ENCODE results near the gene PNPO.
A peak's percentile ranks its signal among the peaks of the same experiment; 100 is the strongest.

PNPO gene

DNA sequence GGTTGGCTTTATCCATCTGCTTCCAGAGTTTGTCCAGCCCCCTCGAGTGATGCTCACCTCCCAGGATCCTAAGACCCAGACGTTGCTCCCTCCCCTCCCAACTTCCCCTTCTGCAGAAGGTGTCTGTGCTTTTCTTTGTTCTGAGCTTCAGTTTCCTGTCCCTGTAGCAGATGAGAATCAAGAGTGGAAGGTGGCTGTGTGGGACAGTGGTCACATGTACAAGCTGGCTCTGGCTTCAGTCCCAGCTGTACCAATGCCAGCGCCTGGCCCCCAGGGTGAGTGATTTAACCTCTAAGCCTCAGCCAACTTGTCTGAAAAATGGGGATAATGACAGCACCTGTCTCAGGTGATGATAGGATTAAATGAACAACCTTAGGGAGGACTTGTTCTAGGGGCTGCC is 8.6 kb downstream of the PNPO start:
- DNase-seq (ENCODE audit: low spot score) = no peak

- no peak for DNase-seq (ENCODE audit: low spot score)
These were observed 9.1 kb downstream of the PNPO start for GRCh38 chr17:47950448-47950847.

- no peak for DNase-seq (ENCODE audit: low spot score)
These were observed 11.0 kb downstream of the PNPO start for GRCh38 chr17:47952171-47953021.

DNA sequence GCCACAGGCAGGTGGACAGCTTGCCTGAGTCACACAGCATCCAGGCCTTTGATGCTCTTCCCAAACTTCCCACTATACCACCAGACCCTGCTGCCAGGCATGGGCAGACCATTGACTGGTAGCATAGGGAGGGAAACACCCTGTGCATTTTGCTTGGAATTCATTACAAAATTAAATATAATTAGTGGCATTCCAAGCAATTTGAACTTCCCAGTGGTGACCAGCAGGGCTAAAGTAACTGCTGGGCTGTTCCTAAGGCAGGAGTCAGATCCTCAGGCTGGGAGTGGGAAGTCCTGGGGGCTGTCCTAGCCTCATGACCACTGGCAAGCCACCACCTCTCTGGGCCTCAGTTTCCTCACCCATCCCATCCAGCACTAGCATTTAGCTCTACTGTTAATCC is 12.5 kb downstream of the PNPO start:
- no peak for DNase-seq (ENCODE audit: low spot score)

DNA sequence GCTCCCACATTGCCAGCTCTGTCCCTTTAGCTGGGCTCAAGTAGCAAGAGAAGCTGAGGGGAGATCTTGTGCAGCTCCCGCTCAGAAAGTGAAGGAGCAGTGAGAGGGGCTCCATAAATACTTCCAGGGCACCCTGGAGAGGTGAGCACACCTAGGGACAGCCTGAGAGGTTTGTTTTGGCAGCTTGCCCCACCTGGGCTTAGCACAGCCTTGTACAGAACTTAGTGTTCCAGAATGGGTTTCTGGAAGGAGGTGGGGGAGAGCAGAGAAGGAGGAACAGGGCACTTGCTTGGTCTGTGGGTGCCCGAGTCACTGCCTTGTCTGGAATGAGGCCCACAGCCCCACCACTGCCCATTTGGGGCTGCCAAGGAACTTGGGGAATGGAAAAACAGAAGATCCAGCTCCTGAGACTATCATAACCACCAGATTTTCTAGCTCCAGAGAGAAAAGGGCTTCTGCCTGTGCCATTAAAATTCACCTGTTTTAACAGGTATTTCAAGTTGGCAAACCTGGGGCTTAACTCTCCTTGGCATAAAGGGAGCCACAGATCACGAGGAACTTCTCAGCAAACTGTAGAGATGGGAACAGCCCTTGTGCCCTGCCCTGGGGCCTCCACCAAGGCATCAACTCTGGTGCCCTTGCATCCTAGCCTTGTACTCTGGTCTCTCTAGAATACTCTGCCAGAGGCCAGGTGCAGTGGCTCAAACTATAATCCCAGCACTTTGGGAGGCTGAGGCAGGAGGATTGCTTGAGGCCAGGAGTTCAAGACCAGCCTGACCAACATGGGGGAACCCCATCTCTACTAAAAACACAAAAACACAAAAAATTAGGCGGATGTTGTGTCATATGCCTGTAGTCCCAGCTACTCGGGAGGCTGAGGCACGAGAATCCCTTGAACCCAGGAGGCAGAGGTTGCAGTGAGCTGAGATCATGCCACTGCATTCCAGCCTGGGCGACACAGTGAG is 14.4 kb downstream of the PNPO start:
- DNase-seq (ENCODE audit: low spot score) = no peak

DNA sequence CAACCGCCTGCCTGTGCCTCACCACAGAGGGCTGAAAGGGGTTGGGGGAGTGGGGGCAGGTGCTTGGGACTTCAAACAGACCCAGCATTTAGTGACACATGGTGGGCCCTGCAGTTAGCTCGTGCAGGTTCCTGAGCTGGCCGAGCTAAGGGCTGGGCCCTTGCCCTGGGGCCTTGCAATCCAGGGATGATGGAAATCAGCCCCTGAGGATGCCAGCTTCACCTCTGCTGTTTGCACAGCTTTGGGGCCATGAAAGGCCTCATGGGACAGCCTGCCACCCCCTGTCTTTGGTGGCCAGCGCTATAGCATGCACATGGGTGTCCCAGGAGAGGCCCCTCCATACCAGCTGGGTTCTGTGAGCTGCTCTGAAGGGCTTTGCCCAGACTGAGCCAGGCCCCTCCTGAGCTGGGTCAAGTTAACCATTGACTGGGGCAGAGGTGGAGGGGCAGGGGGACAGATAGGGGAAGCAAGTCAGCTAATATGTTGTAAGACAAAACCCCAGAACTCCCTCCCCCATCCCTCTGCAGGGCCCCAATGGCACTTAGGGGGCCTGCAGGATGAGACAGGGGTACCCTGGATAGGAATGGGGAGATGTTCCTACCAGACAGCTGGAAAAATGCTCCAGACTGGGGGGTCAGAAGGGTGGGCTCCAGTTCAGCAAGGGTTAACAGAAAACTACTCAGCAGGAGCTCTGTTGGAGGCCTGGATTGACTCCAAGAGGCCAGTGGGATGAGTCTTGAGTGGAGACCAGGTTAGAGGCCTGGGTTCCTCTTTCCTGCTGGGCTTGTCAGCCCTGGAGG is 15.6 kb downstream of the PNPO start:
- DNase-seq (ENCODE audit: low spot score) = no peak

DNA sequence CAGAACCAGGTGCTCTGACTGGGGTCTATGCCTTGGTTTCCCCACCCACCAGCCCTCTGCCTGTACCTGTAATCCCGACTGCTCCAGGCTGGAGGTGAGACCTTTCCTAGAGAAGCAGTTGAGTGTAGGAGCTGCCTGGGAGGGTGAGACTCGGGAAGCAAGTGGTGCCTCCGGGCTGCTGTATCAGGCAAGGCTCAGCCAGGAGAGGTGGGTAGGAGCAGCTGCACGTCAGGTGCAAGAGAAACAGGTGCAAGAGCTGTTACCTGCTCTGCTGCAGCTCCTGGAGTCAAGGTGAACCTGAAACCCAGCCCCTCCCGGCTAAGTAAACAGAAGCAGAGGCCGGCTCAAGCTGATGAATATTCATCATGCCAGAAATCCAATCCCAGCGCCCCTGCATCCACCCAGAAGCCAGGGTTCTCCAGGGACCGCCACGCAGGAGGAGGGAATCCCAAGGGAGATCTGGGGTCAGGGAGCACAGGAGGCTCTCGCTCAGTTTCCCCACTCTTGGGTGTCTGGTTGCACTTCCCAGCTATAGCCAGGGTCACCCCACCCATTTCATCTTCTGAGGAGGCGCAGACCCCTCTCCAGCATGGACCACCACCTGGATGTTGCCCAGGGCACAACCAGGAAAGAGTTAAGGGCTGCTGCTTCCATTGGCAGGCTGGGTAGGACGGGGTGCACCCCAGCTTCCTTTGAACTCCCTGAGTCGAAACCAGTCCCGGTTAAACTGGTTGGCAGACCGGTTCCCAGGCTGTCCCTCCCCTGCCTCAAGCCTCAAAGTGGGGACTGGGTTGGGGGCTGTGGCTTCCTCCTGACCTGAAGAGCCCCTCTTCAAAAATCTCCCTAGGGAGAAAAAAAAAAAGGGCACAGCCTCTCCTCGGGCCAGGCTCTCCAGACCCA is 16.5 kb downstream of the PNPO start, which contains the start of gene PRR15L:
PRR15L (minus strand) TSS at position 293 of the 900 bp plus-strand sequence. CDS start 4,649 bp downstream, outside the sequence.
- DNase-seq (ENCODE audit: low spot score) = no peak

DNA sequence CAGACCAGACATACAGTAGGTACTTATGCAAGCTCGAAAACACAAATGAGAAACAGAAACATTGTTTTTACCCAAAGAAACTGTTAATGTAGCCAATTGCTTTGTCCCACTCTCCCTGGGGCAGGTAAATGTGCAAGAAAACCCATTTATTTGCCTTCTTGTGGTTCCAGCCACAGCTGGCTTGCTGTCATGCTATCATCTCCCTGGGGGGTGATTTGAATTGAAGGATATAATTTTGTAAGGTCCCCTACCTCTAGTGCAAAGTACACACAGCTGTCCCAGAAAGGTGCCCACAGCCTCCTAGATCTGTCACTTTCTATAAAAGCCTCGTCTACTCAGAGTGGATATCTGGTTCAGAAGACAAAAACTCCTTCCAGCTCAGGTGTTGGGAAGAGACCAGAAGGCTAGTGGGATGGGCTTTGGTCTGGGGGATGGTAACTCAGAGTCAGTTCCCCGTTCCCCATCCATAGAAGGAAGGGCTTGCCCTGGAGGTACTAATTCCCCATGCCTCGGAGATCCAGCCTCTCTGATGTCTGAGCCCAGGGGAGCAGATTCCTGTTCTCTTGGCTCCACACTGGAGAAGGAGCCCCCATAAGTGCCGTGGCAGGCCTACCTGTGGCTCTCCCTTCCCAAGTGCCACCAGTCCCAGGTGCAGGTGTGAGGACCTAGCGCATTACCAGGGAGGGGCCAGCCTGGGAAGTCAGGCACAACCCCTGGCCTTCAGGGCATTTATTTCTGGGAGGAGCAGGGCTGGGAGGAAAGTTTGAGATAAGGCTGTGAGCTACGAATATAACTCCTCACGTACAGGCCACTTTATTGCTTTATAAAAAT is 18.7 kb downstream of the PNPO start:
- DNase-seq (ENCODE audit: low spot score) = no peak

GRCh38 chr17:47961406-47961805 is 20.0 kb downstream of the PNPO start:
- no peak for DNase-seq (ENCODE audit: low spot score)

DNA sequence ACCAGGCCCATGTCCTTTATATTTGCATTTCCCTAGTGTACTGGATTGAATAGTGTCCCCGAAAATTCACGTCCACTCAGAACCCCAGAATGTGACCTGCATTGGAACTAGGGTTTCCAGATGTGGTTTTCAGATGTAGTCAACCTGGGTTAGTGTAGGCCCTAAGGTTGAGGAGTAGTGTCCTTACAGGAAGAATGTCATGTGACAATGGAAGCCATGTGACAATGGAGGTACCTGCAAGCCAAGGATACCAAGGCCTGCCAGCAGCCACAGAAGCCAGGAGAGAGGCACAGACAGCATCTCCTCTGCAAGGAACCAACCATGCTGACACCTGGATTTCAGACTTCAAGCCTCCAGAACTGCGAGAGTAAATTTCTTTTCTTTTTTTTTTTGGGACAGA is 21.5 kb downstream of the PNPO start:
- no peak for DNase-seq (ENCODE audit: low spot score)

GRCh38 chr17:47964856-47965255 is 23.5 kb downstream of the PNPO start:
- DNase-seq (ENCODE audit: low spot score) = no peak

- DNase-seq (ENCODE audit: low spot score) = no peak
These were observed 24.7 kb downstream of the PNPO start for GRCh38 chr17:47966079-47966519.

DNA sequence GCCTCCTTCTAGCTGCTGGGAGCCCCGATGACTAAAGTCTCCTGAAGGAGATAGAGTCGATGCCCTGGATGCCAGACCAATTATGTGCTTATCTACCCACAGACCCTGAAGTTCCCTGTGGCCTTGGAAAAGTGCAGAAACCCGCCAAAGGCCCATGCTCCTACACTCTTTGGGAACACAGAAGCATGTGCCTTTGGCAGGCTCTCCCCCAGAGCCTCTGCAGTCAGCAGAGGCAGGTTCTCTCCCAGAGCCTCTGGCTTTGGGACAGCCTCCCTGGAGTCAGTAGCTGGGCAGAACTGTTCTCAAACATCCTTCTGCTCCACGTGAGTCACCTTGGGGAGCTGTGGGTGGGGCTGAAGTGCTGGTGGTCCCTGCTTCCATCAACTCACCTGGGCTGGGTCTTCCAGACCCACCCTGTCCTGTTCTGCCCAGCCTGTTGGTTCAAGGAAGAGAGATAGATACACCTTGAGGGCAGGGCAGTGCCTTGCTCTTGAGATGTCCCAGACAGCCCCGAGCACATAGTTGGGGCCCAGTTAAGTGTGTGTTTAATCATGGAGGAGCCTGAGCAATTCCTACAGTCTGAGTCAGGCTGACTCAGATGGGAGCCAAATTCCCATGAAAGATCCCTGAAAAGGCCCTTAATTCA is 26.4 kb downstream of the PNPO start:
- no peak for DNase-seq (ENCODE audit: low spot score)

GRCh38 chr17:47968836-47969235 is 27.5 kb downstream of the PNPO start:
- no peak for DNase-seq (ENCODE audit: low spot score)

DNA sequence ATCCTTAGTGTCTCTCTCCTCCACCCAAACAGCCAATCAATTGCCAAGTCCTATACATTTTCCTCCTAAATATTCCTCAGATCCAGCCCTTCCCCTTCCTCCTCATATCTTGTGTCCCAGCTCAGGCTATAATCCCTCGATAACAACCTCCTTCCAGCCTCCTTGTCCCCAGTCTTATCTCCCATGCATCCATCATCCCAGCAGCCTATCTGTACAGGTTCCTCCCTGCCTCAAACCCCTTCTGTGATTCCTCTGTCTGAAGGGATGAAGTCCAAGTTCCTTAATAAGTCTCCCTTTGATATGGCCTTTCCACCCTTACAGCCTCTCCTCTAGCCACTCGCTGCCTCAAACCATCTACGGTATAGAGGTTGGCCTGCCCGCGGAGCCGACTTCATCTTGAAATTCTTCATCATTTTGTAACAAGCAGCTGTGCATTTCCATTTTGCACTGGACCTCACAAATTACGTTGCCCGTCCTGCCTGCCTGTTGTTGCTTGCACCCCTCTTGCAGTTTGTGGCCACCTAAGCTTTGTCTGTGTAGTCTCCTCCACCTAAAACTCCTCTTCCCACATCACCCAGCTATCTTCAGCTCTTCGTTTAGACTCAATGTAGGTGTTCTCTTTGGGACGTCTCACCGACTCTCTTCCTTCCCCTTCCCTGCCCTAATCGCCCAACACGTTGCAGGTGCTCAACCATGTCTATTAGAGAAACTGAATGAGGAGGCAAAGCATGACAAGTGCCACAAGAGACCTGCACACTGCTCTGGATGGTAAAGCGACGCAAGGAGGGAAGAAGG is 28.8 kb downstream of the PNPO start:
- DNase-seq (ENCODE audit: low spot score) = no peak

DNA sequence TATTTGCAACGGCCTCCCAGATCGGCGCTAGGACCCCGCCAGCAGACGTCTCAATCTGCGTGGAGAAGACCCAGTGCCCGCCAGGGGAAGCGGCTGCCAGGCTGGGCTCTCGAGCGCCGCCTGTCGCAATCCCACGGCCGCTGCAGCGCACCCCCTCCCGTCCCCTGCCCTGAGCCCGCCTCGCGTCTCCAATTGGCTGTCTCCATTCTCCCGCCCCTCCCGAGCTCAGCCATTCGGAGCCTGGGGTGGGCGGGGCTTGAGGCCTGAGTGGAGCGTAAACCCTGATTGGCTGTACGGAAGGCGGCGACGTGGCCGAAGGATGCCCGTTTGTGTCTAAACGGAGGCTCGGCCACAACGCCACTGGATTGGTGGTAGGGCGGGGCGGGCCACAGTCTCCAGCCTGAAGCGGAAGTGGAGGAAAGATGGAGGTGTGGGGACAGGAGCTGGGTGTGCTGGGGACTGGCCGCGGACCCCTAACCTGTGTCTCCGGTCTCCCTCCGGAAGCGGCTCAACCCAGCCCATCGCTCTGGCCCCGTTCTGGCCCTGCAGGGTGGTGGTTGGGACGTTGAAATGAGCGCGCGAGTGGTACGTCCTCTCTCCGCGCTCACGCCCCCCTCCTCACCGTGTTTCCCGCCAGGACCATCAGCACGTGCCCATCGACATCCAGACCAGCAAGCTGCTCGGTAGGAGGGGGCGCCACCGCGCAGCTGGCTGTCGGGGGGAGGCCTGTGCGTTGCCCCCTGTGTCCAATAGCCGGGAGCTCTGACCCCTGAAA is 29.5 kb downstream of the PNPO start, which contains the start of gene CDK5RAP3:
CDK5RAP3 (plus strand) TSS at position 389 of the 775 bp plus-strand sequence; CDS start at position 423, 34 bp downstream.
- DNase-seq (ENCODE audit: low spot score) = peak; percentile 100

DNA sequence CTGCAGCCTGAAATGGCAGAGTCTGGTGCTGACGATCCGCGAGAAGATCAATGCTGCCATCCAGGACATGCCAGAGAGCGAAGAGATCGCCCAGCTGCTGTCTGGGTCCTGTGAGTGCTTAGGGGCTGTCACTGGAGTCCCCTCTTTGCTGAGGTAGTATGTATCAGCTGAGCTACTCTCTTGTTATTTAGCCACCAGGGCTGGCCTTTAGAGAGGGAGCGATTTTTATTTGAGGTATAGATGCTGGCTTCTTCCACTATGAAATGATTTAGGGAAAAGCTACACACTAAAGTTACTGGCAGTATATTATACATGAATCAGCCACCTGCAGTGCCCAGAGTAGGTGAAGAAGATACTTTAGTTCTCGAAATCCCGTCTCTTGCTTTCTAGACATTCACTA is 32.2 kb downstream of the PNPO start:
- DNase-seq (ENCODE audit: low spot score) = no peak
